Measurements from ENCODE around the gene TMEM209.

TMEM209 gene

DNA sequence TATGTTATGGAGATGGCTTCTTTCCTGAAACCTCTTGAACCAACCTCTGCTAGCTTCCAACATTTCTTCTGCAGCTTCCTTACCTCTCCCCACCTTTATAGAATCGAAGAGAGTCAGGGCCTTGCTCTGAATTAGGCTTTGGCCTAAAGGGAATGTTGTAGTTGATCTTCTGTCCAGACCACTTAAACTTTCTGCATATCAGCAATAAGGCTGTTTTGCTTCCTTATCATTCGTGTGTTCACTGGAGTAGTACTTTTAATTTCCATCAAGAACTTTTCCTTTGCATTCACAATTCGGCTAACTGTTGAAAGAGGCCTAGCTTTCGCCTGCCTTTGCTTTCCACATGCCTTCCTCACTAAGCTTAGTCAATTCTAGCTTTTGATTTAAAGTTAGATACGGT is 86.9 kb downstream of the TMEM209 start:
- no peak for DNase-seq

DNA sequence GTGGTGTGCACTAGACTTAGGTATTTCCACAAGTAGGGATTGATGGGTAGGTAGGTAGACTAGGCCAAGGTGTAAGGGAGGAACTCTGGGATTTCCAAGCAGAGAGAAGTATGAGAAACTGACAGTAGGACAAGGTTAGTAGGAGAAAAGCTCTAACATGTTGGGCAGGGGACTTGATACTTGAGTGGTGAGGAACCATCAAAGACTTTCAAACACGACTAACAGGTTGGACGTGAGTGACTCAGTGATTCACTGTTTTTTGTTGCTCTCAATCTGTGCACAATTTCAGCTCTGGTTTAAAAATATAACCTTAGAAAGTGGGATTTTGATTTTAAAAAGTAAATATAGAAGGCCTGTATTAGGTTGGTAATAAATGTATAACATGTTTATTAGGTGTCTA is 90.4 kb downstream of the TMEM209 start:
- DNase-seq: no peak
